Activated naive CD8-positive, alpha-beta T cell (primary cell): Measurements from ENCODE around the gene CHGA.

Source experiments
- H3K27ac Mint-ChIP-seq: one replicate; pipeline ENCODE4 v1.8.0; 2021; ENCODE audit warnings: mixed read lengths
- H3K27me3 Mint-ChIP-seq: one replicate; pipeline ENCODE4 v1.8.0; 2021; ENCODE audit warnings: mixed read lengths
- H3K36me3 Mint-ChIP-seq: one replicate; pipeline ENCODE4 v1.8.0; 2021; ENCODE audit warnings: mixed read lengths
- H3K4me1 Mint-ChIP-seq: one replicate; pipeline ENCODE4 v1.8.0; 2021; ENCODE audit warnings: low read depth, mixed read lengths
- H3K4me3 Mint-ChIP-seq: one replicate; pipeline ENCODE4 v1.8.0; 2021; ENCODE audit warnings: mild to moderate bottlenecking, mixed read lengths
- H3K9me3 Mint-ChIP-seq: one replicate; pipeline ENCODE4 v1.8.0; 2021; ENCODE audit warnings: low read depth, mixed read lengths

CHGA gene

GRCh38 chr14:92952481-92953298, 29.7 kb downstream of the CHGA start:
- Mint-ChIP-seq H3K27me3 (no peaks in the 10 kb centered on the region), H3K4me3 (no peak overlapping the region), H3K9me3 (no peaks in the 10 kb centered on the region), H3K4me1 (peaks cover 4% of the 10 kb centered on the region), H3K36me3 (peaks cover 2% of the 10 kb centered on the region), H3K27ac (no peak overlapping the region)

- Mint-ChIP-seq H3K36me3 (peaks cover 2% of the 10 kb centered on the region), H3K27ac (no peak overlapping the region), H3K9me3 (no peaks in the 10 kb centered on the region), H3K4me1 (peaks cover 4% of the 10 kb centered on the region), H3K27me3 (no peaks in the 10 kb centered on the region), H3K4me3 (no peak overlapping the region)
These were observed 30.6 kb downstream of the CHGA start for GRCh38 chr14:92953526-92953925.

GRCh38 chr14:92954933-92955332, 32.0 kb downstream of the CHGA start:
- Mint-ChIP-seq H3K27me3 (no peaks in the 10 kb centered on the region), H3K36me3 (peaks cover 2% of the 10 kb centered on the region), H3K9me3 (no peaks in the 10 kb centered on the region), H3K27ac (peak overlapping the region; percentile 34), H3K4me1 (peaks cover 4% of the 10 kb centered on the region), H3K4me3 (no peak overlapping the region)

DNA sequence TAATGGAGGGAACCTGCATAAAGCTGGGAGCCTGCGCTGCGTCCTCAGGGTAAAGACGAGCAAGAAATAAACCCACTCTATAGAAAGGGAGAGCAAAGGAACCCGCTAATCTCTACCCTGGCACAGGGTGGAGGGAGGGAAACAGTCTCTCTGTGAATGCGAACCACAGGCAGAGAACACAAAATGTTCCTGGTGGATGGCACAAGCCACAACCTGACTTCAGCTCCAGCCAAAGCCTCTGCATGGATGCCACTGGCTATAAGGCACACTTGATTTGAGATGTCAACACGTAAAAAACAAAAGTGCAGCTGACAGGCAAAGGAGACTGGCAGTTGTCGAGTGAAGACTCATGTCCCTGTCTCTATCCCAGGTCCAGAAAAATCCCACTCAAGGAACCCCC, 32.4 kb downstream of the CHGA start:
- Mint-ChIP-seq H3K4me3 (no peak overlapping the region), H3K27me3 (no peaks in the 10 kb centered on the region), H3K27ac (peak overlapping the region; percentile 6), H3K9me3 (no peaks in the 10 kb centered on the region), H3K36me3 (peaks cover 2% of the 10 kb centered on the region), H3K4me1 (peaks cover 4% of the 10 kb centered on the region)

- peaks cover 2% of the 10 kb centered on the region for H3K36me3 Mint-ChIP-seq
- no peaks in the 10 kb centered on the region for H3K9me3 Mint-ChIP-seq
- H3K4me1 Mint-ChIP-seq = peaks cover 2% of the 10 kb centered on the region
- H3K27me3 Mint-ChIP-seq = no peaks in the 10 kb centered on the region
- H3K27ac Mint-ChIP-seq = no peak overlapping the region
- H3K4me3 Mint-ChIP-seq = no peak overlapping the region
These were observed 34.0 kb downstream of the CHGA start for GRCh38 chr14:92956961-92957360.

DNA sequence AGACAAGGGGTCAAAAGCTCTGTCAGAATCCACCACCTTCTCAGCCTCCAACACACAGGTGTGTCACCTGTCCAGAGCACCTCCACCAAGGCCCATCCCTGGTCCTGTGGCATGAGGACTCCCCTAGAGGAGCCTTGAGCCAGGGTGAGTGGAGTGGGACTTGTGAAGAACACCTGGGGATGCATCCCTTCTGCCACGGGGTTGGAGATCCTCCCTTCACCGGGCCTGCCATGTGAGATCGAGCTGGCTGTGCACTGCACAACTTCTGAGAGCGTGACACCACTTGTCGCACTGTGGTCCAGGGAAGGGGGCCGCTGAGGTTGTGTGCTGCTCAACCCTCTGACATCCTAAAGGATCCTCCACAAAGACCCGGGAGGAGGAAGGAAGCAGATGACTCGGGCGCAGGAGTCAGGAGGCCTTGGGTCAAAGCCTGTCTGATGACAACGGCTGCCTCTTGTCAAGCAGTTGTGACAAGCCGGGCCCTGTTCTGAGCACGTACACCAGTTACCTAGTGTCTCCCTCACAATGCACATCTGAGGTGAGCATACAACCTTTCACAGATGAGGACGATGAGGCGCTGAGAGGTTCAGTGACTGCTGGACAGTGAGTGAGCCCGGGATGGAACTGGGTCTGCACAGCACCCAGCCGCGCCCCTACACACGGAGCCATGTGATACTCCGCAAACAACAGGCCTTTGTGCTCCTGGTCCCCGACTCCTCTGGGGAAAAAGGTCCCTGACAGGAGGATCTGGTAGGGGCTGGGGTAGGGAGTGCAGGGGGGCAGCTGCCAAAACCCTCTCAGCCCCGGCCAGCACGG, 35.6 kb downstream of the CHGA start:
- Mint-ChIP-seq H3K27me3 (no peaks in the 10 kb centered on the region), H3K9me3 (no peaks in the 10 kb centered on the region), H3K4me3 (no peak overlapping the region), H3K36me3 (peaks cover 5% of the 10 kb centered on the region), H3K4me1 (no peaks in the 10 kb centered on the region), H3K27ac (no peak overlapping the region)

DNA sequence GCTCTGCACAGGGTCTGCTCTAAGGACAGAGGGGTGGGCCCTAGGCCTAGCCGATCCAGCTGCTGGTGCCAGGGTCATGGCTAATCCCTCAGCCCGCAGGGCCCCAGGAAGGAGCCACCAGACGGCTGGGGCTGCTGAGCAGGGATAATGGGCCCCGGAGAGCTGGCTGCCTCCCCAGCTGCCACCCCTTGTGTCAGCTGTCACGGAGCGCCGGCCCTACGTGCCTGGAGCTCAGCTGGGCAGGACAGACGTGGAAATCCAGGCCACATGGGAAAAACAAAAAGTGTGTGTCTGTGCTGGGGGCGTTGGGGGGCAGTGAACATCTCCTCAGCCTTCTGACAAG, 36.2 kb downstream of the CHGA start:
- no peaks in the 10 kb centered on the region for H3K9me3 Mint-ChIP-seq
- no peaks in the 10 kb centered on the region for H3K27me3 Mint-ChIP-seq
- H3K4me1 Mint-ChIP-seq = peaks cover 2% of the 10 kb centered on the region
- no peak overlapping the region for H3K27ac Mint-ChIP-seq
- H3K4me3 Mint-ChIP-seq = no peak overlapping the region
- H3K36me3 Mint-ChIP-seq = peaks cover 5% of the 10 kb centered on the region

DNA sequence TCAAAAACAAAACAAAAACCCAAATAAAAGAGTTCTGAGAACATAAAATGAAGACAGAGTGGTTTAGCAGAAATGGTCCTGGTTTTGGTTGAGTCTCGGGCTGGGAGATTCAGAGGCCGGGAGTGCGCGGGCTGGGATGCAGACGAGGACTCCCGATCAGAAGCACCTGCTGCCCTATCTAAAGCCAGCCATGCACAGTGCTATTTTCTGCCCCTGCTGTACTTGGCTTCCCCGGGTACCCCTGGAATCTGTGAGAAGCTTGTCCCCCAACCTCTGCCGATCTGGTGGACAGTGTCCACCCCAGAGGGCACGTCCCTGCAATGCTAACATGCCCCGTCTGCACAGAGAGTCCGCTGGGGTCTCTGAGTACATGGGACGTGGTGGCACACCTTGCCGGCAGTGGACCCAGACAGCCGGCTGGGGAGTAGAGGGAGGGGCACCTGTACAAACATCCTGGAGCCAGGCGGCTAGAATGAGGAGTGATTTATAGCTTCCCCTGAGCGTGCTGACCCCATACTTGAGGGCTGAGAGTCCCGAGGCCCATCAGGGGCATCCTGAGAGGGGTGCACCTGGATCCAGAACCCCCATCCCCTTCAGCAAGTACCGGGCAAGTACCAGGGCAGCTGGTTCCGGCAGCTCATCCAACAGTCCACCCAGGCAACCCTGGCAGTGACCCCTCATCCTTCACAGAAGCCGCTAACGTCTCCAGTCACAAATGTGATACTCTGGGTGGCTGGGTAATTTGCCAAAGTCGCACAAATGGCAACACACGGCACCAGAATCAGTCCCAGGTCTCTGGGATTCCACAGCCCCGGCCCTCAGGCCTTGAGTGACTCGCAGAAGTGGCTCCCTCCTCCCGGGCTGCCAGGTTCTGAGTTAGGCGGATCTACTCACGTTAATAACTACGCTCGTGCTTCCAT, 37.1 kb downstream of the CHGA start:
- Mint-ChIP-seq H3K27ac (no peak overlapping the region), H3K9me3 (no peaks in the 10 kb centered on the region), H3K27me3 (no peaks in the 10 kb centered on the region), H3K4me3 (no peak overlapping the region), H3K36me3 (peaks cover 5% of the 10 kb centered on the region), H3K4me1 (peaks cover 2% of the 10 kb centered on the region)

DNA sequence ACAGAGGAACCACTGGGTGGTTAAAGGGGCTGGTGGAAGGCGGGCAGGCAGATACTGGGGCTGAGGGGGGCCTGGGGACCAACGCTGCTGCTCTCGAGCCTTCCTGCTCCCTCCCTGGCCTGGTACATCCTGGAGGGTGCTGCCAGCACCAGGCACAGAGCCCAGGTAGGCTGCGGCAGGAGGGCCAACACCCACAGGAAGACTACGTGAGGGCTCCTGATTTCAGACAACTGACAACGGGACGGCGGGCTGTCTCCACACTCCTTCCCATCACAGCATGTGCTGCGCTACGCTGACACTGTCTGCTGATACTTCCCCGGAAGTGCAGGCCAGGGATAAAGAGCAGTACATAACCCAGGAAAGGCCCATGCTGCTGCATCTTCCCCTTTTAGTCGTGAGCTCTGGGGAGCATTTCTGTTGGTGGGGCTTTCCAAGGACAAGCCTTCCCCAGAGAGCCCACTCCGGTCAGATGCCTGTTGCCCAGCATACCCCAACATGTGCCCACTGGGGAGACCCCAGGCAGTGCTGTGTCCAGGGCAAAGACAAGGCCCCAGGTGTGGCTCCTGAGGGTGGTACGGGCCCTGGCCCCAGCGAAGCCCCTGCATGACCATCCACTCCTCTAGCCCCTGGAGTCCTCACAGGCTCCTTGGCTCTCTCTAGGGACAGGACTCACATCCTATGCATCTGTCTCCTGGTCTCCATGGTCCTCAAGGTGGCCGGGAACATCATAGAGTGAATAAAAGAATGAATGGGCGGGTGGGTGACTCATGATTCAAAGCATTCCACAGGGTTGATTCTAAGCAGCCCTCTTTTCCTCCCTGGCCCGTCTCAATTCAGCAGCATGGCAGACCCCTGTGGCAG, 38.0 kb downstream of the CHGA start:
- peaks cover 4% of the 10 kb centered on the region for H3K4me1 Mint-ChIP-seq
- H3K27ac Mint-ChIP-seq = no peak overlapping the region
- no peaks in the 10 kb centered on the region for H3K9me3 Mint-ChIP-seq
- H3K36me3 Mint-ChIP-seq = peaks cover 5% of the 10 kb centered on the region
- no peaks in the 10 kb centered on the region for H3K27me3 Mint-ChIP-seq
- no peak overlapping the region for H3K4me3 Mint-ChIP-seq

DNA sequence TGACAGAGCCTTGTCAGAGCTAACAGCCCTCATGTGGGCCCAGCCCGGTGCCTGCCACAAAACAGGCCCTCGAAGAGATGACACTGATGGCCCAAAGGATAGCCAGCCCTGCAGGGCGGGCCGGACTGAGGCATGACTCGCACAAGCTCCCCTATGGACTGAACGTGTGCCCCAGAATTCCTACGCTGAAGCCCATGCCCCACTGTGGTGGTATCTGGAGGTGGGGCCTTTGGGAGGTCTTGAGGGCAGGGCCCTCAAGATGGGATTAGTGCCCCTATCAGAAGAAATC, 38.6 kb downstream of the CHGA start:
- Mint-ChIP-seq H3K36me3 (peaks cover 3% of the 10 kb centered on the region), H3K27ac (no peak overlapping the region)

GRCh38 chr14:92962031-92962830, 39.3 kb downstream of the CHGA start:
- H3K27ac Mint-ChIP-seq = no peak overlapping the region
- H3K27me3 Mint-ChIP-seq = no peaks in the 10 kb centered on the region
- no peaks in the 10 kb centered on the region for H3K9me3 Mint-ChIP-seq
- H3K4me1 Mint-ChIP-seq = peaks cover 6% of the 10 kb centered on the region
- H3K36me3 Mint-ChIP-seq = peaks cover 3% of the 10 kb centered on the region
- no peak overlapping the region for H3K4me3 Mint-ChIP-seq

More for the DNA sequence above, 38.6 kb downstream of the CHGA start:
- H3K4me1 Mint-ChIP-seq = peaks cover 5% of the 10 kb centered on the region
- no peaks in the 10 kb centered on the region for H3K27me3 Mint-ChIP-seq
- H3K4me3 Mint-ChIP-seq = no peak overlapping the region
- H3K9me3 Mint-ChIP-seq = no peaks in the 10 kb centered on the region

- Mint-ChIP-seq H3K27me3 (no peaks in the 10 kb centered on the region), H3K27ac (no peak overlapping the region), H3K9me3 (peaks cover 3% of the 10 kb centered on the region), H3K36me3 (peaks cover 6% of the 10 kb centered on the region), H3K4me1 (peaks cover 6% of the 10 kb centered on the region), H3K4me3 (no peak overlapping the region)
These were observed 39.8 kb downstream of the CHGA start for GRCh38 chr14:92962831-92963095.

DNA sequence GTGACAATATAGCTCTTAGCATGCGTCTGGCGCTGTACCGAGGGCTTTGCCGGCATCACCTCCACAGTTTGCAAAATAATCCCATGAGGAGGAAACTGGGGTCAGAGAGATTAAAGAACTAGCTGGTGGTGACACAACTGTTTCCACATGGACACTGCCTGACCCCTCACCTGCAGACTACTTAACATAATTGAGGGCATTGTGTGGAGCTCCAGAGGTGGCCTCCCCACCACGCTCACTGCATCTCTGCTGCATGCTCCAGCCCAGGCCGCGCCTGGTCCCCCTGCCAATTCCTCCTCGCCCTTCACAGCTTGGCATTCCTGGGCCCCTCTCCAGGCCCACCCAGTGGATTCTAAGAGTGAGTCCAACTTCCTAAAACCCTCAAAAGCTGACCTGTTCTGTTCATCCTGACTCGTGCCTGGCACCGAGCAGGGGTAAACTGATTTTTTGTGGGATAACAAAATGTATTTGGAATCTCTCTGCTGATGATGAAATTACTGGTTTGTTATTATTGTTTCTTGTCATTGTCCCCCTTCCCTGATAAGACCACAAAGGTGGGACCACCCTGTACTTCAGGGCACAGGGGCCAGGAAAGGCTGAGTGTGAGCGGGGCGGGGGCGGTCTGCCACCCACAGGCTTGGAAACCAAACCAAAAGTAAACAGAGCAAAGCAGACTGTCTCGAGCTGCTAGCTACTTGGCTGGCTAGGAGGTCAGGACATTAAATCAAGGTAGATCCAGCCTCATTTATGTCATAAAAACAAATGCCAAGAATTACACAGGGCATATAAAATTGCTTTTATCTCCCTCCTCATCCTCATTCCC, 40.6 kb downstream of the CHGA start:
- Mint-ChIP-seq H3K27ac (peak overlapping the region; percentile 67), H3K27me3 (no peaks in the 10 kb centered on the region), H3K4me3 (no peak overlapping the region), H3K36me3 (peaks cover 6% of the 10 kb centered on the region), H3K4me1 (peaks cover 6% of the 10 kb centered on the region), H3K9me3 (peaks cover 3% of the 10 kb centered on the region)
